OCI-LY1 (cell line): ENCODE measurements around the gene ZDHHC11.

Experiments
- EZH2 ChIP-seq: fragments of 200-600 bp; sonication (generic), shearing (Covaris generic); IDR thresholded peaks from 2 replicates; pipeline ENCODE4 v1.8.0; 2017; ENCODE audit warnings: borderline replicate concordance, mixed run types, mild to moderate bottlenecking, antibody characterized with exemption, low read length, moderate library complexity, mixed read lengths
- TF ChIP-seq, protein P1 (sequence below): fragments of 200-600 bp; sonication (generic), shearing (Covaris generic); IDR thresholded peaks from 2 replicates; pipeline ENCODE4 v1.5.1; 2017; ENCODE audit warnings: mild to moderate bottlenecking, antibody characterized with exemption, low read length, moderate library complexity, mixed read lengths

DNA sequence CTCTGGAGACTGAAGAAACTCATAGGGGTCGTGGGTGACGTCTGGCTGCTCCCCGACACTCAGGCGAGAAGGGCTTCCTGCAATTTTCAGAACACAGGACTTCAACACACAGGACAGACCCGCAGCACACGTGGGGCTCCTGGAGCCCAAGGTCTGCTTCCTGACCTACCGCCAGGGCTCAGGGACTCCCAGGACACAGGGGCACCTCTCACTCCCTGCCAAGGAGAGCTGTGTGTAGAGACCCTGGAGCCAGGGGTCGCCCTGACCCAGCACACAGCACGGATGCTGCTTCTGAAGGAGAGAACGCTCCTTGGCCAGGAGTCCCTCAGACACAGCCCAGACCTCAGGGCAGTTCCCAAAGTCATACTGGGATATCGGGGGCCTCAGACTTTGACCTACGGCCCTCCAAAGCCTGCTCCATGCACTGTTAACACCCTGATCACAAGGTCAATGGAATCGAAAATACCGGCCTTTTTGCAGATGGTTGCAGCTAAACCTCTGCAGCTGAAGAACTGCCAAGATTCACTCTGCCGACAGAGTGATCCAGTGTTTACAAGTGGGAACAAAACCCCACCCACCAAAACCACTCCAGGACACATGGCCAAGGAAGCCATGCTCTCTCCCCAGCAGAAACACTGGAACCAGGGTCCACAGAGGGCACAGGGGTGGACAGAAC is 13.8 kb upstream of the ZDHHC11 start:
- TF ChIP-seq, protein P1, sequence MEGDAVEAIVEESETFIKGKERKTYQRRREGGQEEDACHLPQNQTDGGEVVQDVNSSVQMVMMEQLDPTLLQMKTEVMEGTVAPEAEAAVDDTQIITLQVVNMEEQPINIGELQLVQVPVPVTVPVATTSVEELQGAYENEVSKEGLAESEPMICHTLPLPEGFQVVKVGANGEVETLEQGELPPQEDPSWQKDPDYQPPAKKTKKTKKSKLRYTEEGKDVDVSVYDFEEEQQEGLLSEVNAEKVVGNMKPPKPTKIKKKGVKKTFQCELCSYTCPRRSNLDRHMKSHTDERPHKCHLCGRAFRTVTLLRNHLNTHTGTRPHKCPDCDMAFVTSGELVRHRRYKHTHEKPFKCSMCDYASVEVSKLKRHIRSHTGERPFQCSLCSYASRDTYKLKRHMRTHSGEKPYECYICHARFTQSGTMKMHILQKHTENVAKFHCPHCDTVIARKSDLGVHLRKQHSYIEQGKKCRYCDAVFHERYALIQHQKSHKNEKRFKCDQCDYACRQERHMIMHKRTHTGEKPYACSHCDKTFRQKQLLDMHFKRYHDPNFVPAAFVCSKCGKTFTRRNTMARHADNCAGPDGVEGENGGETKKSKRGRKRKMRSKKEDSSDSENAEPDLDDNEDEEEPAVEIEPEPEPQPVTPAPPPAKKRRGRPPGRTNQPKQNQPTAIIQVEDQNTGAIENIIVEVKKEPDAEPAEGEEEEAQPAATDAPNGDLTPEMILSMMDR = no peak
- TF ChIP-seq EZH2 = no peak
